ELF-1 (cell line): ENCODE results near the gene SERINC1.
"Not testable (repeated sequence)": the region's sequence is repeated elsewhere in the genome, so short reads cannot be mapped to it uniquely, and the experiment has no call there.

ENCODE experiments used
- DNase-seq: peaks from one replicate; pipeline ENCODE4 v3.0.0-alpha.2; 2016; ENCODE audit warnings: low read depth, low spot score

Gene SERINC1

DNA sequence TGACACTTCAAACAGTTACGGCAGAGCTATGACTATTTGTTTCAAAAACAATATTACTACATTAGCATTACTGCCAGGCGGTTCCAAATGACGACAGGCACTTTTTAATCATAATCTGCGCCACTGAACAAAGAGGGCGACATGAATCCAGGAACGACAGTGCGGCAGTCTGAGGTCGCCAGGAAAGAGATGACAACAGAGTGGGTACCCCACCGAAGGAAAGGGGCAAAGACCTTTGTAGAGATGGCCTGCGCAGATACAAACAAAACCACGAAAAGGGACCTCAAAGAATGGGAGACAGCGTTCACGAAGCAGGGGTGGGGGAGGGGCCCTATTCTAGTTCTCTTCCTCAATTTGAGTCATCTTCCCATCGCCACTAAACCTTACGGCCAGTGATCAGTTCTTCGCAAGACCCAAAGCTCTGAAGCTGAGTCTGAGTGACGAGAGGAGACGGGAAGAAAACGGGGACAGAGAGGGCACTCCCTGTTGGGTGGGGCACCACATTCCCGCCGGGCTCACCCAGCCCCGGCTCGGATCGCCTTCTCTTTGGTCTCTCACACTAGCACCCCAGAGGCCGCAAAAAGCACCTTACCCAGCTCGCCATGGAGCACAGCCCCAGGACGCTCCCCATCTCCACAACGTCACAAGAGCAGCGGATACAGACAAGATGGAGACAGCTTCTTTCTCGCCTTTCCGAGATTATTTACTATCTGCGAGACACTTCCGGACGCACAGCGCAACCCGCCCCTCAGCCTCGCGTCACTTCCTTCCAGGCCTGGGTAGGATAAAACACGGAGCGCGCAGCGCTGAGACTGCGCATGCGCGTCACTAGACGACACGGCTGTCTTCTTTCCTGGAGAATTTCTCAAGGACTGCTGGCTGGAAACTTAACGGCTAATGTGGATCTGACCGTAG is at the start of gene SERINC1:
Gene SERINC1 (minus strand): TSS at position 701 of the 915 bp plus-strand sequence. CDS start 70 bp downstream, at position 631.
- peak; percentile 95 for DNase-seq

DNA sequence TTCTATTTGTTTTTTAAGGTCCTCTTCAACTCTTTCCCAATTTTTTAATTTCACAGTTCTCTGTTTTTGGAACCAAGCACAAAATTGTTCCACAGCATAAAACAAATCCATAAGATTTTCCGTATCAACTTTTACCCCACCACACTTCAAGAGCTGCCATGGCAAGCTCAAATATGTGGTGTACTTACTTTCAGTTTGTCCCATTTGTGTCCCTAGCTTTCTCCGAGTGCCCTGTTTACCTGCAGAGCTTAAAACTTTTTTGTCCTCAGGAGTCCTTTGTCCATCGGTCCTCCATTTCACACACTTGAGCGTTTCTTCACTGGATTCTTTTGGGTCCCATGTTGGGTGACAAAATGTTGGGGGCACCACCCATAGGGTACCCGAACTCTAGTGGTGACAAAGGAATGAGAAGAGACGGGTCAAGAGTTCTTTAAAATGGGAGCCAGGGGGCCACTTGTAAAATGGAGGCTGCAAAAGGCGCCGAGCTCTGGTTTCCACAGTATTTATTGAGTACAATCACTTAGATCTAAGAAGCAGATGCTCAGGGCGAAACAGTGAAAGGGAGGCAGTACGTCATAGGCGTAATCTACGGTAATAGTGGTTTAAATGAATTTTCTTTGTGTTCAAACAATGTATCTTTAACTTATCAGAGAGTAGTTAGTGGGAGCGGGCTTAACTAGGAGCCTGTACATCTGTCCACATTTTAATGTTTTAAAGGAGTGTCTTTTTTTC is 39.8 kb upstream of the SERINC1 start:
- DNase-seq, result no peak

DNA sequence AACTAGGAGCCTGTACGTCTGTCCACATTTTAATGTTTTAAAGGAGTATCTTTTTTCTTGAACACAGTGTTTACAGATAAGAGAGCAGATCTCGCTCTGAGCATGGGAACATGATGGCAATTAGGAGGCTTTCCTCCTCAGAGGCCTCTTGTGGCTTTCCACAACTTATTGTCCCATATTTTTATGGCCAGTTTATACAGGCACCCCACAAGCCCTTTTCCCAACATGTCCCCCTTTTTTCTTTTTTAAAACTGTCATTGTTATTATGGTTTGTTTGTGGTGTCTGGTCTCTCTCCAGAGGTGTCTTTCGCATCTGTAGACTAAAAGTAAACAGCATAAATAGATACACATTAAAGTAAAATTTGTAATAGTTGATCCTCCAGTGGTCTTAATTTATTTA is 33.6 kb upstream of the SERINC1 start:
- DNase-seq, result not testable (repeated sequence)

DNA sequence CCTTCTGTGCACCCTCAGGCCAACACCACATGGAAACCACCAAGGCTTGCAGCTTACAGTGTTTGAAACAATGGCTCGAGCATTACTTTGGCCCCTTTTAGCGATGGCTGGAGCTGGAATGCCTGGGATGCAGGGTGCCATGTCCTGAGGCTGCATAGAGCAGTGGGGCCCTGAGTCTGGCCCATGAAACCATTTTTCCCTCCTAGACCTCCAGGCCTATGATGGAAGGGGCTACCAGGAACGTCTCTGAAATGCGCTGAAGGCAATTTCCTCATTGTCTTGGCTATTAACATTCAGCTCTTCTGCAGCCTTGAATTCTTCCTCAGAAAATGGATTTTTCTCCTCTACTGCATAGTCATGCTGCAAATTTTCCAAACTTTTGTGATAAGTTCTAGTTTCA is 29.9 kb upstream of the SERINC1 start:
- no peak for DNase-seq

DNA sequence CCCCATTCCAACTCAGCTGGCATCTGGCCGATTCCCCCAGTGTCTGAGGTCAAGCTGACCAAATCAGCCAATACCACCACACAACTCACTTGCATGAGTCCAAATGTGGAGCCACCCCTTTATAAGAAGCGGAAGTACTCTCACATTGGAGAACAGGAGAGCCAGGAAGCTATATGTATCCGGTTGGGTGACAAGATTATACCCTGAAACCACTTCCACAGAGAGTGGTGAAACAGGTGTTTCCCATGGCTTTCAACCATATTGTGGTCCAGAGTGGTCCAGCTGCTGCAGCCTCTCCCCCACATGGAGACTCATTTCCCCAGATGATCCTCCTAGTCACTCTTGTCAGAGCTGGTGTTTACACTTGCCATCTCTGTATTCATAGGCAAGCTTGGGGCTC is 24.0 kb upstream of the SERINC1 start:
- DNase-seq, result no peak

DNA sequence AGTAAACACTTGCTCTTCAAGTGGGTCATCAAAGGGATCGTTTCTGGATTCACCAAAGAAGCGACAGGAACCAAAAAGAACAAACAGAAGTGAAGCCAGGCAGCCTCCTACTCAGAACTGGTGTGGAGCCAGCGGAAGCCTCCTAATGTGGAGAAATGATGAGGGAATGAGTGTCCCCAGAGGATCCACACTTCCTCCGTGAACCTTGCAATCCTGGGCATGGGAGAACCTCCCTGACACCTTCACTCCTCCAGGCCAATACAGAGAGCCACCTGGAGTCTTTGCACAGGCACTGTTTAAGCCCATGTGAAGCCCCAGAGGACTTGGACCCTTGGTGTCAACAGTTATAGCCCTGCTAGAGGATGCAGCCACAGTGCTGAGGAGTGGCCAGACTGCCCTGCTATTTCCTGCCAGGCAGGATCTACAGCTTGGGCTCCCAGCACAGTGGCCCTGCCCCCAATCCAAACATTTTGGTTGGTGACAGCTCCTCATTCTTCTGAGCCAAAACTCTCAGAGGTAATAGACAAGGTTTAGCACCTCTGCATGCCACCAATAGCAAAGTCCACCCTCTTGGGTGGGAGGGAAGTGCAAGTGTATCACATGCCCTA is 23.2 kb upstream of the SERINC1 start:
- no peak for DNase-seq

DNA sequence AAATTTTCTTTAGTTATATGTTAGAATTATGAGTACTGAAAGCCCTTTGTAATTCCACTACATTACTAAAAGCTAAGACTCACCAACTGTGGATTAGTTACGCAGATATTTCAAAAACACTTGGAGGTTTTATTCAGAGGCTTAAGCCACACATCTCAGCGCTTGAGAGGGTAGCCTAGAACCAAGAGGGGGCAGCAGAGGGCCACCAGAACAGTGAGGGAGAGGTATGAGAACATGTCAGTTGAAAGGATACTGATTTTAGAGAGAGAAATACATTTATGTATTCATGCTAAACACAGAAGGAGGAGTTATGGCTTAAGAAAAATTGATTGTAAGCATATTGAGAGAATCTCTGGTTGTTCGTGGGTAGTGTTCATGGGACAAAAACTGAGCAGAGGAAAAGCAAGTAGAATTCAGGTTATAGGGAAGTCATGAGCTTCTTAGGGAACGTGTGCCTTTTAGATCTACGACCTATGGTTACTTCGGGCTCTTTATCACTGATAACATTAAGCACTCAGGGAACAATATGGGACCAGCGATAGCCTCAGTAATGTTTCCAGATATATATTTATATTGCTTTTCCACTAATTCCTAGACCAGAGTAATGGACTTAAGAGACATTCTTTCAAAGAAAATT is 20.4 kb upstream of the SERINC1 start:
- DNase-seq, result peak; percentile 31

DNA sequence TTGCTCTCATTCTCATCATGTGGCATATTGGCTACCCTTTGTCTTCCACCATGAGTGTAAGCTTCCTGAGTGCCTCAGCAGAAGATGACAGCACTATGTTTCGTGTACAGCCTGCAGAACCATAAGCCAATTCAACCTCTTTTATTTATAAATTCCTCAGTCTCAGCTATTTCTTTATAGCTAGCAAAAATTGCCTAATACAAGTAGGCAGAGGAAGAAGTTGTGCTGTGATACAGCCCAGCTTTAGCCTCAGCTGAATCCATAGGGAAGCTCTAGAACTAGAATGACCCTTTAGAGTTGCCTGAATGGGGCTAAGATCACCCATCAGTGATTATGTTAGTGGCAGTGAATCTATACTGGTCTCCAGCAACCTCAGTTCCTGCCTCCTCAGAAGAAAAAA is 19.0 kb upstream of the SERINC1 start:
- no peak for DNase-seq

DNA sequence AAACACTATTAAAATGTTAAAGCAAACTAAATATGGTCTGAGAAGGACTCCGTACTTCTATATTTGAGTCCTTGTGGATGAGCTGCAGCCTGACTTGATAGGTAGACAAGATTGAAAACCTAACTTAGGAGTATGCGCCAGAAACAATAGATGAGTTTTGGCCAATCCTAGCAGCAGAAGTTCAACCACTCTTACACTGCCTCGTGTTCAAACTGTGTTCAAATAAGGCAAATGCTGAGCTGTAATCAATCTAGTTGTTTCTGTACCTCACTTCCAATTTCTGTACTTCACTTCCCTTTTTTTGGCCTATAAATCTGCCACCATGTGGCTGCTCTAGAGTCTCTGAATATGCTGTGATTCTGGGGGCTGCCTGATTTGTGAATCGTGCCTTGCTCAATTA is 13.2 kb upstream of the SERINC1 start:
- DNase-seq, result peak; percentile 23

DNA sequence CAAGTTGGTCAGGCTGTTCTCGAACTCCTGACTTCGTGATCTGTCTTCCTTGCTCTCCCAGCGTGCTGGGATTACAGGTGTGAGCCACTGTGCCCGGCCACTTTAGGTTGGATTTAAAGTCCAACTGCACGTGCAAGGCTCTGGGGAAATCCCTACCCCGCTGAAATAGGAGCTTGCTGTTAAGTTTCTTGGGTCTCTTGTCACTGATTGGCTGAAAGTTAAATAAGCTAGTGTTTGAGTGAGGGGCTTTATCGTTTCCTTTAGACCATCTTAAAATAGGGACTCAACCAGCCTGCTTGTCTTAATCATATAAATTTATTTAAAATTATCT is 11.1 kb upstream of the SERINC1 start:
- DNase-seq, result peak; percentile 75

DNA sequence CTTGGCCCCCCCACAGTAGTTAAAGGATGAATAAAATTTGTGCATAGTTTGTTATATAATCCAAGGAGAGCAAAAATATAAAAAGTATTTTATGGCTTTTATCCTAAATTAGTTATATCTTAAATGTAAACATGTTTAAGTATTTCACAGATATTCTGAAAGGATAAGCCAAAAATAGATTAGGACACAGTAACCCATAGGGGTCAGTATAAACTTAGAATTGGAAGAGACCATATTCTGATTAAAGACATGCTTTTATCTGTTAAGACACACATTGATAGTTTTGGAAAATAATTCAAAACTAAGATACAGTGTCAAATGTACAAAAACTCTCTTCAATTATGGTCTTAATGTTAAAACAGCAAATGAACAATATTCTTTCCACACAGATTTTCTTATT is 4.5 kb upstream of the SERINC1 start:
- DNase-seq, result no peak

DNA sequence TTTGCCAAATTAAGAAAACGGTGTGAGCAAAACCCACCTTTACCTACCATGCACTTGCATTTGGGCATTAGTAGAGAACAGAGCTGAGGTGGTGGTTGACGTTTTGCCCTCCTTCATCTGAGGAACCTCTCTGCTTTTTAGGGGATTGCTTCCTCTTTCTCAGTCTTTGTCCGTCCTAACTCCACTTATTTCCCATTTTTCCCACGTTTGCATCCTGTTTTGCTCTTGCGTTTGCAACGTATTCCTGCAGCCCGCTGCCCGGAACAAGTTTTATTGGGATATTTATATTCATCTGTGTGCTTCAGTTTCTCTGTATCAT is 374 bp upstream of the SERINC1 start:
- no peak for DNase-seq

DNA sequence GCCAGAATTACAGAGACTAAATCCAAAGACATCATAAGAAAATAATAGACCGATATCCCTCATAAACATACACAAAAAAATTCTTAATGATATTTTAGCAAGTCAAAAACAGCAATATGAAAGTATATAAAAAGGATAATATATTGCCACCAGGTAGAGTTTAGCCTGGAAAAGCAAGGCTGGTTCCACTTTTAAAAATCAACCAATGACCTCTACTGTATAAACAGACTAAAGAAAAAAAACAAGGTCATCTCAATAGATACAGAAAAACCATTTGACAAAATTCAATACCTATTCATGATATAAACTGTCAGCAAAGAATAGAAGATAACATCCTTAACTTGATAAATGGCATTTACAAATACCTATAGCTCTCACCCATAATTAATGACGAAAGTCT is 9.7 kb downstream of the SERINC1 start:
- DNase-seq, result no peak

DNA sequence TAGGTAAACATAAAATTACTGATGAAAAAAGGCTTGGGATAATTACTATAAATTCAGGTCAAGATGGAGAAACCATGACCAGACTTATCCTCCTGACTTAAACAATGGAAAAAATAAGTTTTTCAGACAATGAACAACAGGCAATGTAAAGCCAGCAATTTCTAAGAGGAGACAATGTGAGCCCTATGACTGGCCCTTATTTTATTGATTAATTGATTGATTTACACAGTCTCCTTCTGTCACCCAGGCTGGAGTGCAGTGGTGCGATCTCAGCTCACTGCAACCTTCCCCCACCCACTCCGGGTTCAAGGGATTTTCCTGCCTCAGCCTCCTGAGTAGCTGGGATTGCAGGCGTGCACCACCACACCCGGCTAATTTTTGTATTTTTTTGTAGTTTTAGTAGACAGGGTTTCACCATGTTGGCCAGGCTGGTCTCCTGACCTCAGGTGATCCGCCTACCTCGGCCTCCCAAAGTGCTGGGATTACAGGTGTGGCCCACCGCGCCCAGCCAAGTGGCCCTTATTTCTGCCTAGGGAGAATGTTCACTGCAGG is 11.7 kb downstream of the SERINC1 start:
- not testable (repeated sequence) for DNase-seq

DNA sequence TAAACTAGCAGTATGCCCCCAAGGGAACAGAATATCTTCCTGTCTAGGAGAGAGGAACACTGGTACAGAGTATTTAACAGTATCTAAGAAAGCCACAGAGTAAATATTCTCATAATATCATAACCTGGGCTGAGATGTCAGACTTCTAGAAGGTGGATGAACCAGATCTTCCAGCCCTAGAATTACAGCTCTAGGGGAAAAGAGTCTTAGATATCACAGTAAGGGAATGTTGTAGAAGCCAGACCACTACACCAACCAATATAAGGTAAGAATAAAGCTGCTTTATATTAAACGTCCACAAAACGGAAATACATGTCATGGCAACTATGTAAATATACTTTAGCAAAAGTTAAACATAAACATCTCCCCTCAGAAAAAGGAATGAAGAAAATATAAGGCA is 12.4 kb downstream of the SERINC1 start:
- DNase-seq, result no peak

DNA sequence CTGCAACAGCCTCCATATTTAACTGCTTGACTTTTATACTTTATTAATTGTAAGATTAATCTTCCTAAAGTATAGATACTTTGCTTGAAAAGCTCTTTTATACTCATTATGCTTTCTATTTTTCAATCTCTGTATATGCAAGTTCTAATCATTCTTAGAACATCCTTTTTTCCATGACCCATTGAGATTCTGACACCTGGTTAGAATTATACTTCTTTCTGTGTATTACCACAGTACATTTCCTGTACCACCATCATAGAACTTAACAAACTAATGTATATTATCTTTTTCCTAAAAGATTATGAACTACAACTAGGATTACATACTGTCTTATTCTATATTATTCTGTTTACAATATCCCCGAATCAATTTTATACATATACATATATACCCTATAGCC is 13.5 kb downstream of the SERINC1 start:
- DNase-seq, result no peak

DNA sequence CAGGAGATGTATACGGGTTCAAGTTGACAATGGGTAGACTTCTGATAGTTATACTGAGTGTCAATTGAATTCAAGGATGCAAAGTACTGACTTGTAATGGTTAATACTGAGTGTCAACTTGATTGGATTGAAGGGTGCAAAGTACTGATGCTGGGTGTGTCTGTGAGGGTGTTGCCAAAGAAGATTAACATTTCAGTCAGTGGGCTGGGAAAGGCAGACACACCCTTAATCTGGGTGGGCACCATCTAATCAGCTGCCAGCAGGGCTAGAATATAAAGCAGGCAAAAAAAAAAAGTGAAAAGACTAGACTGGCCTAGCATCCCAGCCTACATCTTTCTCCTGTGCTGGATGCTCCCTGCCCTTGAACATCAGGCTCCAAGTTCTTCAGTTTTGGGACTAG is 16.5 kb downstream of the SERINC1 start:
- DNase-seq, result not testable (repeated sequence)

DNA sequence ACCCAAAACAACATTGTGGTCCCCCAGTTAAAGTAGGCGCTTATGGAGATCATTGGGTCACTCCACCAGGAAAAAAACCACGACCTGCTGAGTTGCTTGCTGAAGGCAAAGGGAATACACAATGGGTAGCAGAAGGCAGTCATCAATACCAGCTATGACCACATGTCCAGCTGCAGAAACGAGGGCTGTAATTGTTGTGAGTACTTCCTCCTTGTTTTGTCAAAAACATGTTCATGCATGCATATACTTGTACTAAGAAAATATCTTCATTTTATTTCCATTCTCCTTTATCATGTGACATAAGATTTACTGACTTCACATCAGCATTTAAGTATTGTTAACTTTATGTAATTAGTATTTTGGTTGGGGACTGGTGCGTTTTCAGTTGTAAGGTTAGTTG is 16.9 kb downstream of the SERINC1 start:
- no peak for DNase-seq

DNA sequence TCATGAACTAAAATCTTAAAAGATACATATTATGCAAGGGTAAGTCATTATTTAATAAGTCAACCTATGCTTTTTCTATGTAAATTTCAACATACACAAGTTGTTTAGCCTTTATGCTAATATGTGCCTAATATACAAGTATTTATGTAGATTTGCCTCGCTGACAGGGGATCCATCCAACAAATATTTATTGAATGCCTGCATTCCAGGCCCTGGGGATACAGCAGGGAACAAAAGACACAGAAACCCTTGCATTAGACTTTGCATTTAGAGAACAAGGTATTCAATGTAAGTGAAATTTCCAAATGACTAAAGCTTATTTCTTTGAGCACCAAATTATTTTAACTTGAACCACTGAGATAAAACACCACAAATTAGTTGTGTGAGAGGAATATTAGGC is 19.1 kb downstream of the SERINC1 start:
- DNase-seq, result no peak

DNA sequence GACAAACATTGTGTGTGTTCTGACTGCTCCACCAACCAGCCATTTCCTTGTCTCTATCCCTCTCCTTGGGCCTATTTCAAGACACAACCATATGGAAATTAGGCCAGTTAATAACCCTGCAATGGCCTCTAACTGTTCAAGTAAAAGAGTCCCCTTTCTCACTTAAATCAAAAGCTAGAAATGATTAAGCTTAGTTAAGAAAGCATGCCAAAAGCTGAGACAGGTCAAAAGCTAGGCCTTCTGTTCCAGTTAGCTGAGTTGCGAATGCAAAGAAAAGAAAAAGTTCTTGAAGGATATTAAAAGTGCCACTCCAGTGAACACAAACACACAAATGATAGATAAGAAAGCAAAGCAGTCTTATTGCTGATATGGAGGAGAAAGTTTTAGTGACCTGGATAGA is 22.5 kb downstream of the SERINC1 start:
- no peak for DNase-seq

DNA sequence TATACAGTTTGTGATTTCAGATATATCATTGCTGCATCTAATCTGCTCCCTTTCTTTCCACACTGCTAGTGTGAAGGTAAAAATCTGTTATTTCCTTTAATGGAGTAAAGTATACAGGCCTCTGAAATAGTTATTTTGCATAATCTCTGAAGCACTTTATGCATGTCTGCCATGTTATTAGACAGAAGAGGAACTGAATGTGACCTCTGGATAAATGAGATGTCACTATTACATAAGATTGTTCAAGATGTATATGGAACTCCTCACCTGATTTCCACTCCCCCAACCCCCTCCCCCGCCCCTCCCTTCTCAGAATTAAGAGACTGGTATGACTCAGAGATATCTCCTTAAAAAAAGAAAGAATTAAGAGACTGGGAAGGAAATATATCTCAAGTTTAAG is 26.3 kb downstream of the SERINC1 start:
- no peak for DNase-seq

DNA sequence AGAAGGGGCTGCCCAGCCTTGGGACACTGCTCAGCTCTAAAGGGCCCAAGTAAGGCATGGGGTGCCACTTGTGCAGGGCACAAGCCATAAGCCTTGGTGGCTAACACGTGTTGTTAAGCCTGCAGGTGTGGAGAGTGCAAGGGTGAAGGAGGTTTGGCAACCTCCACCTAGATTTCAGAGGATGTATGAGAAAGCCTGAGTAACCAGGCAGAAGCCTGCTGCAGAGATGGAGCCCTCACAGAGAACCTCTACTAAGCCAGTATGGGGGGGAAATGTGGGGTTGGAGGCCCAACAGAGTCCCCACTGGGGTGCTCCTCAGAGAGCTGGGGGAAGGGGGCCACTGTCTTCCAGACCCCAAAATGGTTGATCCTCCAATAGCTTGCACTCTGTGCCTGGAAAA is 32.6 kb downstream of the SERINC1 start:
- DNase-seq, result no peak
